Measurements from ENCODE around the gene CDC42BPB. TPM values are rescaled to one million over a fixed set of nuclear protein-coding genes. Genes with fewer than 3 reads are reported as not detected.

The CDC42BPB gene
- total RNA-seq, 4 donors from 2014 or later: 93.9 to 132 (median 110) TPM

DNA sequence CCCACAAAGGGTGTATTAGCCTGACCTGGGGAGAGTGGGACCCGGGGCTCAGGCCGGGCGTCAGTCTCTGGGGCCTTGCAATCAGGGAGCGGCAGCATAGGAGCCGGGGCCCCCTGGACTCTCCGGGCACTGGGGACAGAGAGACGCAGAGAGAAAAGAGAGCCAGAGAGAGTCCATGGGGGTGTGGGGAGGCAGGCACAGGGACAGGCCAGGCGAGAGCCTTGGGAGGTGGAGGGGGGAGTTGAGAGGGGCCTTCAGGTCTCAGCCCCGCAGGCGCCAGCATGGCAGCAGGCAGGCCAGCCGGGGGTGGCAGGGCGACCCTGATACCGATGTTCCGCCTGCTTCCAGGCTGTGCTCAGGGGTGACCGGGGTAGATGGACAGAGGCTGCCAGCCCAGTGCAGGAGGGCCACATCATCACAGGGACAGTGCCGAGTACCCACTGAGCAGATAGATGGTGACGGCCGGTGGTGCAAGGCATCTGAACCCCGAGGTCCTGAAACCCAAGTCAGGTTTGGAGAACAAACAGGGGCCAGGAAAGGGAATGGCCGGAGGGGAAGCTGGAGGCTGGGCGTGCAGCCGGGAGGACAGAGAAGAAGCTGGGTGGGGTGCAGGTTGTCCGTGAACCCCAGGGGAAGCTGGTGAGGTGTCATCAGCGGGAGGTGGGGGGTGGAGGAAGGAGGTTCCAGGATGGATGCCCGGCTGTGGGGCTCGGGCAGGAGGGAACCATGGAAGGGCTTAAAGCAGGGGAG lies 40.1 kb upstream of the CDC42BPB start:
- intact Hi-C loops (cut with DNase I): no loop called here
- WGBS: 84% methylated on average over 22 of the region's 26 CpGs
- H3K9me3 ChIP-seq: no peaks in the 10 kb centered on the region
- H3K36me3 ChIP-seq: no peaks in the 10 kb centered on the region
- H3K27ac ChIP-seq (replicated peaks in 1 of 4): no peak overlapping the region
- no peak for DNase-seq (ENCODE audit: extremely low spot score)
- no peak for TF ChIP-seq POLR2AphosphoS5 (IDR thresholded peaks at IDR 0.05)
- no peak for TF ChIP-seq EP300 (IDR thresholded peaks at IDR 0.05)
- TF ChIP-seq CTCF (IDR thresholded peaks at IDR 0.05): no peak
- TF ChIP-seq POLR2A (IDR thresholded peaks at IDR 0.05; ENCODE audit: low read depth): no peak
- H3K4me1 ChIP-seq: peaks cover 4 to 32% (median 25%) of the 10 kb centered on the region in 4 donors
- peaks cover 0 to 50% (median 11%) of the 10 kb centered on the region in 4 donors for H3K27me3 ChIP-seq
- no peak overlapping the region for H3K4me3 ChIP-seq

- intact Hi-C loops (cut with DNase I): no loop called here
- Histone ChIP-seq H3K4me3 (no peak overlapping the region), H3K27ac (replicated peaks in 1 of 4) (no peak overlapping the region), H3K27me3 (peaks cover 0 to 40% (median 4%) of the 10 kb centered on the region in 4 donors), H3K9me3 (no peaks in the 10 kb centered on the region), H3K36me3 (no peaks in the 10 kb centered on the region), H3K4me1 (peaks cover under 1 to 29% (median 24%) of the 10 kb centered on the region in 4 donors)
- 64% methylated on average over 4 of the region's 4 CpGs for WGBS
- TF ChIP-seq EP300 (IDR thresholded peaks at IDR 0.05) (no peak), POLR2A (IDR thresholded peaks at IDR 0.05; ENCODE audit: low read depth) (no peak), CTCF (IDR thresholded peaks at IDR 0.05) (no peak), POLR2AphosphoS5 (IDR thresholded peaks at IDR 0.05) (no peak)
- DNase-seq (ENCODE audit: extremely low spot score): no peak
These were observed 39.0 kb upstream of the CDC42BPB start for GRCh38 chr14:103096387-103096786.

GRCh38 chr14:103095210-103095778 lies 37.9 kb upstream of the CDC42BPB start:
- intact Hi-C loops (cut with DNase I): no loop called here
- peaks cover 6 to 39% (median 32%) of the 10 kb centered on the region in 4 donors for H3K4me1 ChIP-seq
- WGBS: 80% methylated on average over 4 of the region's 11 CpGs
- TF ChIP-seq CTCF (IDR thresholded peaks at IDR 0.05): no peak
- no peak for TF ChIP-seq POLR2AphosphoS5 (IDR thresholded peaks at IDR 0.05)
- TF ChIP-seq EP300 (IDR thresholded peaks at IDR 0.05): no peak
- no peak for TF ChIP-seq POLR2A (IDR thresholded peaks at IDR 0.05; ENCODE audit: low read depth)
- H3K27ac ChIP-seq (replicated peaks in 1 of 4): peak overlapping the region in 3 of 4 donors; percentile 57 to 68 (median 63)
- no peaks in the 10 kb centered on the region for H3K36me3 ChIP-seq
- no peak overlapping the region for H3K4me3 ChIP-seq
- H3K27me3 ChIP-seq: peaks cover 0 to 30% (median 7%) of the 10 kb centered on the region in 4 donors
- no peak for DNase-seq (ENCODE audit: extremely low spot score)
- no peaks in the 10 kb centered on the region for H3K9me3 ChIP-seq

DNA sequence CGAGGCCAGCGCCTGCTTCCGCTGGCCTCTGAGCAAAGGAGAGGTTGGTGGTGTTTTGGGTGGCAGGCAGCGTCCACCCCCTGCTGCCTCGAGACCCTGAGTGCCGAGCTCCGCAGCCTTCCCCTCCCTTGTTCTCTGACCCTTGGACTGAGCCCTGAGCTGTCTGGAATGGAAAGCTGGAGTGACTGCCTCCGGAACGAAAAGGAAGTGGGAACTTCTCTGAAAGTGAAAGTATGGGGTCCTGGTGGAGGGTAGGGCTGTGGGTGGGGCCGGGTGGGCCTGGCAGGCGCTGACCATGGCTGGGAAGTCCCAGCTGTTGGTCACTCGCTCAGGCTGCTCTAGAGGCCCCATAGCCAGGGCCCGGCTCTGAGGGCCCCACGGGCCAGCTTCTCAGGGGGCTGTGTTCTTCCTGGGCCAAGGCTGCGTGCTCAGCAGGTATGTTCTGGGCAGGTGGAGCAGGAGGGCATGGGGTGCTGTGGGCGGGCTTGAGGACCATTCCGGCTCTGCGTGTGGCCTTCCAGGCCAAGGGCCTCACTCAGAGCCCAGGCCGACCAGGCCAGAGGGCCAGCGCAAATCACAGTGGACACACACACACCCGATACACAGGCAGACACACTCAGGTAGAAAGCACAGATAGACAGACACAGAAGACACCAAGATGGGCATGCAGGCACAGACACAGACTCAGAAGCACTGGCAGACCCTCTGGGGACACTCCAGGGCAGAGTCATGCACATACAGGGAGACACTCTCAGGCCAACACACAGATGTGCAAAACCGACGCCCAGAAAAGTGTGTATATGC lies 37.3 kb upstream of the CDC42BPB start, which contains the start of gene EXOC3L4:
EXOC3L4 (plus strand) TSS at position 320 of the 804 bp plus-strand sequence. CDS start 5,495 bp downstream, outside the sequence.
- WGBS: 66% methylated on average over 10 of the region's 23 CpGs
- peak within 1 kb of the TSS; percentile 57 to 68 (median 66) for H3K27ac ChIP-seq (replicated peaks in 1 of 4)
- peak within 1 kb of the TSS; percentile 12 to 40 (median 25) for H3K4me3 ChIP-seq
- no peak for DNase-seq (ENCODE audit: extremely low spot score)
- TF ChIP-seq EP300 (IDR thresholded peaks at IDR 0.05) (no peak), POLR2AphosphoS5 (IDR thresholded peaks at IDR 0.05) (no peak), CTCF (IDR thresholded peaks at IDR 0.05) (no peak), POLR2A (IDR thresholded peaks at IDR 0.05; ENCODE audit: low read depth) (no peak)
- peaks cover 0 to 23% (median 6%) of the 10 kb centered on the region in 4 donors for H3K27me3 ChIP-seq
- H3K4me1 ChIP-seq: peaks cover 6 to 39% (median 32%) of the 10 kb centered on the region in 4 donors
- no peaks in the 10 kb centered on the region for H3K36me3 ChIP-seq
- H3K9me3 ChIP-seq: no peaks in the 10 kb centered on the region
- intact Hi-C loops (cut with DNase I): no loop called here

All from esophagus muscularis mucosa (tissue), 4 donors.